HFFc6 (cell line): Measurements from ENCODE around the gene CLIC3. TPM values are rescaled to one million over a fixed set of nuclear protein-coding genes. Genes with fewer than 3 reads are reported as not detected.

Experiments used
- DNase-seq: peaks from one replicate; pipeline ENCODE4 v3.0.0-alpha.2; 2018
- H3K27ac Mint-ChIP-seq: 2 replicates; pipeline ENCODE4 v1.8.0; 2020; ENCODE audit warnings: mild to moderate bottlenecking, mixed read lengths
- H3K27me3 Mint-ChIP-seq: 2 replicates; pipeline ENCODE4 v1.8.0; 2021; ENCODE audit warnings: mild to moderate bottlenecking, moderate library complexity, mixed read lengths; ENCODE audit not compliant: insufficient read depth
- H3K36me3 Mint-ChIP-seq: 2 replicates; pipeline ENCODE4 v1.8.0; 2021; ENCODE audit warnings: low read depth, mixed read lengths
- H3K4me1 Mint-ChIP-seq: 2 replicates; pipeline ENCODE4 v1.8.0; 2020; ENCODE audit warnings: low read depth, mixed read lengths
- H3K4me3 Mint-ChIP-seq: 2 replicates; pipeline ENCODE4 v1.8.0; 2020; ENCODE audit warnings: mild to moderate bottlenecking, moderate library complexity, mixed read lengths
- H3K9me3 Mint-ChIP-seq: 2 replicates; pipeline ENCODE4 v1.8.0; 2020; ENCODE audit warnings: mild to moderate bottlenecking, mixed read lengths
- CTCF ChIP-seq: fragments of 200-600 bp; sonication (generic); IDR thresholded peaks from 2 replicates; pipeline ENCODE4 v1.5.0; 2021; ENCODE audit warnings: antibody characterized with exemption, mild to moderate bottlenecking
- total RNA-seq, 6 experiments: library from RNA; stranded (reverse); fragmentation: NEBNext Ultra II Directional; extraction: Animal tissue kit (Norgen Biotek cat#: 25700); gene quantifications; 2 replicates in 1 of 6; 3 replicates in 5 of 6; pipeline ENCODE4 v1.2.3, GENCODE V29; 2021

CLIC3 gene
- total RNA-seq, 6 experiments from 2014 or later: 2.7 to 14.6 (median 4.0) TPM

GRCh38 chr9:137017791-137018497 is 21.6 kb upstream of the CLIC3 start:
- peaks cover 3% of the 10 kb centered on the region for H3K27me3 Mint-ChIP-seq
- no peaks in the 10 kb centered on the region for H3K9me3 Mint-ChIP-seq
- H3K4me1 Mint-ChIP-seq: no peaks in the 10 kb centered on the region
- no peak for DNase-seq
- no peak for TF ChIP-seq CTCF
- peaks cover 5% of the 10 kb centered on the region for H3K36me3 Mint-ChIP-seq
- no peak overlapping the region for H3K27ac Mint-ChIP-seq
- no peak overlapping the region for H3K4me3 Mint-ChIP-seq

- Mint-ChIP-seq H3K27ac (no peak overlapping the region), H3K27me3 (peaks cover under 1% of the 10 kb centered on the region), H3K4me3 (no peak overlapping the region), H3K4me1 (no peaks in the 10 kb centered on the region), H3K9me3 (no peaks in the 10 kb centered on the region), H3K36me3 (peaks cover 9% of the 10 kb centered on the region)
- TF ChIP-seq CTCF: no peak
- no peak for DNase-seq
Observed at GRCh38 chr9:137017071-137017470, 20.7 kb upstream of the CLIC3 start.

- Mint-ChIP-seq H3K4me3 (no peak overlapping the region), H3K9me3 (no peaks in the 10 kb centered on the region), H3K36me3 (peaks cover 12% of the 10 kb centered on the region), H3K4me1 (no peaks in the 10 kb centered on the region), H3K27ac (no peak overlapping the region), H3K27me3 (no peaks in the 10 kb centered on the region; the same call in none of the 2 replicates)
- TF ChIP-seq CTCF: no peak
- no peak for DNase-seq
Observed at GRCh38 chr9:137016436-137016835, 20.1 kb upstream of the CLIC3 start.

GRCh38 chr9:137015976-137016375 is 19.6 kb upstream of the CLIC3 start:
- Mint-ChIP-seq H3K27ac (no peak overlapping the region), H3K4me3 (no peak overlapping the region), H3K27me3 (no peaks in the 10 kb centered on the region; the same call in none of the 2 replicates), H3K36me3 (peaks cover 14% of the 10 kb centered on the region), H3K4me1 (no peaks in the 10 kb centered on the region), H3K9me3 (no peaks in the 10 kb centered on the region)
- DNase-seq: no peak
- no peak for TF ChIP-seq CTCF

- Mint-ChIP-seq H3K27ac (no peak overlapping the region), H3K4me1 (no peaks in the 10 kb centered on the region), H3K4me3 (no peak overlapping the region), H3K36me3 (peaks cover 14% of the 10 kb centered on the region), H3K9me3 (no peaks in the 10 kb centered on the region), H3K27me3 (no peaks in the 10 kb centered on the region; the same call in none of the 2 replicates)
- DNase-seq: no peak
- no peak for TF ChIP-seq CTCF
Observed at GRCh38 chr9:137015540-137015930, 19.2 kb upstream of the CLIC3 start.
